ENCODE results near the gene CCDC102B.

The CCDC102B gene

GRCh38 chr18:68948622-68949021 lies 150.7 kb downstream of the CCDC102B start:
- TF ChIP-seq POLR2A (IDR thresholded peaks at IDR 0.05; ENCODE audit: low read depth, low read length): no peak
- no peak for TF ChIP-seq TAF1 (IDR thresholded peaks at IDR 0.05; ENCODE audit: borderline replicate concordance, low read depth, low read length)
- TF ChIP-seq POLR2AphosphoS5 (IDR thresholded peaks at IDR 0.05; ENCODE audit: low read depth, low read length): no peak
- FAIRE-seq (no peak), DNase-seq (ENCODE audit: insufficient read length) (no peak)

- DNase-seq (ENCODE audit: insufficient read length) (no peak), FAIRE-seq (no peak)
- TF ChIP-seq TAF1 (IDR thresholded peaks at IDR 0.05; ENCODE audit: borderline replicate concordance, low read depth, low read length) (no peak), POLR2A (IDR thresholded peaks at IDR 0.05; ENCODE audit: low read depth, low read length) (no peak), POLR2AphosphoS5 (IDR thresholded peaks at IDR 0.05; ENCODE audit: low read depth, low read length) (no peak)
Observed at GRCh38 chr18:68954738-68955137, 156.9 kb downstream of the CCDC102B start.

- TF ChIP-seq POLR2A (IDR thresholded peaks at IDR 0.05; ENCODE audit: low read depth, low read length) (no peak), POLR2AphosphoS5 (IDR thresholded peaks at IDR 0.05; ENCODE audit: low read depth, low read length) (no peak), TAF1 (IDR thresholded peaks at IDR 0.05; ENCODE audit: borderline replicate concordance, low read depth, low read length) (no peak)
- DNase-seq (ENCODE audit: insufficient read length) (no peak), FAIRE-seq (no peak)
Observed at GRCh38 chr18:68956650-68957049, 158.8 kb downstream of the CCDC102B start.

- TF ChIP-seq POLR2AphosphoS5 (IDR thresholded peaks at IDR 0.05; ENCODE audit: low read depth, low read length) (no peak), POLR2A (IDR thresholded peaks at IDR 0.05; ENCODE audit: low read depth, low read length) (no peak), TAF1 (IDR thresholded peaks at IDR 0.05; ENCODE audit: borderline replicate concordance, low read depth, low read length) (no peak)
- FAIRE-seq (no peak), DNase-seq (ENCODE audit: insufficient read length) (no peak)
Observed at GRCh38 chr18:68960355-68960754, 162.5 kb downstream of the CCDC102B start.

DNA sequence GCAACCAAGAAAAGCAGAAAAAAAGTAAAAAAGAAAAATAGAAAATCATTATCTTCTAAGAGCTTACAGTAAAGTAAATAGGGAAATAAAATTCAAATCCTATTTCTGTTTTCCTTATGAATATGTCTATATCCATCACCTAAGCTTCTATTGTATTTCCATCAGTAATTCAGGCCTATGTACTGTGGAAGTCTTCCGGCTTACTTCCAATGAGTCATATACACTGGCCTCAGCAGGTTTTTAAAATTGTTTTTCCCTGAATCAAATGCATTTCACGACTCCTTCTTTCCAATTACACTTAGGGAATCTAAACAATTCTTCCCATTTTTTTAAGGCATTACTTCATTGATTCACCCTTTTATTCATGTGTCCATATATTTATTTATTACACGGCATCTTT lies 164.7 kb downstream of the CCDC102B start:
- no peak for FAIRE-seq
- no peak for DNase-seq (ENCODE audit: insufficient read length)
- no peak for TF ChIP-seq POLR2AphosphoS5 (IDR thresholded peaks at IDR 0.05; ENCODE audit: low read depth, low read length)
- TF ChIP-seq TAF1 (IDR thresholded peaks at IDR 0.05; ENCODE audit: borderline replicate concordance, low read depth, low read length): no peak
- no peak for TF ChIP-seq POLR2A (IDR thresholded peaks at IDR 0.05; ENCODE audit: low read depth, low read length)

GRCh38 chr18:68965817-68966216 lies 167.9 kb downstream of the CCDC102B start:
- TF ChIP-seq POLR2AphosphoS5 (IDR thresholded peaks at IDR 0.05; ENCODE audit: low read depth, low read length) (no peak), POLR2A (IDR thresholded peaks at IDR 0.05; ENCODE audit: low read depth, low read length) (no peak), TAF1 (IDR thresholded peaks at IDR 0.05; ENCODE audit: borderline replicate concordance, low read depth, low read length) (no peak)
- FAIRE-seq (no peak), DNase-seq (ENCODE audit: insufficient read length) (no peak)

- DNase-seq (ENCODE audit: insufficient read length) (no peak), FAIRE-seq (no peak)
- TF ChIP-seq TAF1 (IDR thresholded peaks at IDR 0.05; ENCODE audit: borderline replicate concordance, low read depth, low read length): no peak
- TF ChIP-seq POLR2A (IDR thresholded peaks at IDR 0.05; ENCODE audit: low read depth, low read length): no peak
- no peak for TF ChIP-seq POLR2AphosphoS5 (IDR thresholded peaks at IDR 0.05; ENCODE audit: low read depth, low read length)
Observed at GRCh38 chr18:68969027-68969426, 171.1 kb downstream of the CCDC102B start.

DNA sequence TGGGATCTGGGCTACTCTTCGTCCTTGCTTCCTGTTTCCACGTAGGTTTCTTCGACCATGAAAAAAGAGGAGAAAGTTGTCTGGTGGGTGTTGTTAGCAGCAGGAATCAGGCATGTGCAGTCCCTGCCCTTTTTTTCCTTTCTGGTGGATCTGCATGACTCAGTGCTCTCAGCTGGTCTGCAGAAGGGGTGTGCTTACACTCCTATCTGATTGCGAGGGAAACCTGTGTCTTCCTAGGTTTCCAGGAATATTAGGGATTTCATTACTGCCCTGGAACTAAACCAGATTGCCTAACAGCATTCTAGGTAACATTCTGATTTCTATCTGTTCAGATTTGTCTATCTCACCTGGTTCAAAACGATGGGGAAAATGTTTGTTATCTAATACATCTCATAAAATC lies 174.3 kb downstream of the CCDC102B start:
- FAIRE-seq (no peak), DNase-seq (ENCODE audit: insufficient read length) (no peak)
- TF ChIP-seq TAF1 (IDR thresholded peaks at IDR 0.05; ENCODE audit: borderline replicate concordance, low read depth, low read length): no peak
- no peak for TF ChIP-seq POLR2A (IDR thresholded peaks at IDR 0.05; ENCODE audit: low read depth, low read length)
- no peak for TF ChIP-seq POLR2AphosphoS5 (IDR thresholded peaks at IDR 0.05; ENCODE audit: low read depth, low read length)

GRCh38 chr18:68979737-68980136 lies 181.9 kb downstream of the CCDC102B start:
- TF ChIP-seq POLR2AphosphoS5 (IDR thresholded peaks at IDR 0.05; ENCODE audit: low read depth, low read length): no peak
- TF ChIP-seq TAF1 (IDR thresholded peaks at IDR 0.05; ENCODE audit: borderline replicate concordance, low read depth, low read length): no peak
- no peak for TF ChIP-seq POLR2A (IDR thresholded peaks at IDR 0.05; ENCODE audit: low read depth, low read length)
- FAIRE-seq: no peak
- DNase-seq (ENCODE audit: insufficient read length): no peak

DNA sequence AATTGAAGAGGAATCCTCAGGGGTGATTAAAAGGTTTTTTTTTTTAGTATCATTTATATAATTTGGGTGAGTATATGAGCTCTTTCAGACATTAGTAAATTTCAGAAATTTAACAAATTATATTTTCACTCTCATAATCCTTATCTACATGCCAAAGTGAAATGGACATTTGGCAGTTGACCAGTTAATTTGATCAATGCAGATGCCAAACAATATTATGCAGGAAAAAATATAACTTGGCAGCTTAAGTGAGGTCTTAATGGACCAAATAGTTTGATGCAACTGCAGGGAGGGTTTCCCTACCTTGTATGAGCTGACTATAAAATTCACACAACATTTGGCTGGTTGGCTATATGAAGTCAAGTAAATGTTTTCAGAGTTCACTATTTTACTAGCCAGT lies 185.2 kb downstream of the CCDC102B start:
- no peak for TF ChIP-seq TAF1 (IDR thresholded peaks at IDR 0.05; ENCODE audit: borderline replicate concordance, low read depth, low read length)
- FAIRE-seq (no peak), DNase-seq (ENCODE audit: insufficient read length) (no peak)

- DNase-seq (ENCODE audit: insufficient read length) (no peak), FAIRE-seq (no peak)
- TF ChIP-seq POLR2AphosphoS5 (IDR thresholded peaks at IDR 0.05; ENCODE audit: low read depth, low read length): no peak
- no peak for TF ChIP-seq TAF1 (IDR thresholded peaks at IDR 0.05; ENCODE audit: borderline replicate concordance, low read depth, low read length)
- no peak for TF ChIP-seq POLR2A (IDR thresholded peaks at IDR 0.05; ENCODE audit: low read depth, low read length)
Observed at GRCh38 chr18:68984342-68984741, 186.5 kb downstream of the CCDC102B start.

GRCh38 chr18:68985172-68985820 lies 187.4 kb downstream of the CCDC102B start:
- no peak for DNase-seq (ENCODE audit: insufficient read length)
- no peak for TF ChIP-seq POLR2A (IDR thresholded peaks at IDR 0.05; ENCODE audit: low read depth, low read length)
- no peak for TF ChIP-seq POLR2AphosphoS5 (IDR thresholded peaks at IDR 0.05; ENCODE audit: low read depth, low read length)
- no peak for TF ChIP-seq TAF1 (IDR thresholded peaks at IDR 0.05; ENCODE audit: borderline replicate concordance, low read depth, low read length)
- no peak for FAIRE-seq

Data from GM12892 (cell line).